Activated CD4-positive, alpha-beta T cell treated with anti-CD3 and anti-CD28 coated beads, Interleukin-2, amount 50 U/mL, for 48 hours (primary cell): Measurements from ENCODE around the gene POLRMT.
"Not testable (repeated sequence)": the region's sequence is repeated elsewhere in the genome, so short reads cannot be mapped to it uniquely, and the experiment has no call there.

Source experiments
- DNase-seq, 2 experiments: peaks; one replicate each; pipeline ENCODE4 v3.0.0-alpha.2; 2020

POLRMT gene

DNA sequence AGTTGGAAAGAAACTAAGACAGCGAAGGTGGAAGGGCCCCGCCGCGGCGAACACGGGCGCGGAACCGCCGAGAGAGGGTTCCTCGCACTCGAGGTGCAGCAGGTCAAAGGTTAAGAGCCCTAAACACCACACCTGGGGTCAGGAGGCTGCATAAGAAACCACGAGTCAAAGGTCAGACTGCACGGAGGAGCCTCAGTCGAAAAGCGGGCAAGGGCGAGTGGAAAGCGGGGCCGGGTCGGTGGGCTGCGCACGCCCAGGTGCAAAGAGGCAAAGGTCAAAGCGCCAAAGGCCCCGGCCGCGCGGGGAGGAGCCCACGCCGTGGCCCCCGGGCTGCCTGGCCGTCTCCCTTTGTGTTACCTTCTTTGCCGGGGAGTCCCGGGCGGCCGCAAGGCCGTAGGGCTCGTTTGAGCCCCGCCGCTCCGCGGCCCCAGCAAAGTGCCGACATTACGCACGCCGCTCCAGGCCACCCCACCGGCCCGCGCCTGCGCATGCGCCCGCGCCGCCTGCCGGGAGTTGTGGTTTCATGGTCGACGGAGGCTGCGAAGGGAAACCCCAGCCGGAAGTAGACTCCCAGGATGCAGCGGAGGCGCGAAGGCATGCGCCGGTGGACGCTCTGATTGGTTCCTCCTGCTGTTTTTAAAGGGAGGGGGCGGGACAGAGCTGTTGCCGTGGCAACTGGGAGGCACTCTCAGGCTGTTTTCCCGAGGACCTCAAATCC is at the start of gene POLRMT:
Gene POLRMT (minus strand): TSS at position 470 of the 718 bp plus-strand sequence. CDS start 25 bp downstream, at position 445.
- DNase-seq: peak; percentile 94 to 96

DNA sequence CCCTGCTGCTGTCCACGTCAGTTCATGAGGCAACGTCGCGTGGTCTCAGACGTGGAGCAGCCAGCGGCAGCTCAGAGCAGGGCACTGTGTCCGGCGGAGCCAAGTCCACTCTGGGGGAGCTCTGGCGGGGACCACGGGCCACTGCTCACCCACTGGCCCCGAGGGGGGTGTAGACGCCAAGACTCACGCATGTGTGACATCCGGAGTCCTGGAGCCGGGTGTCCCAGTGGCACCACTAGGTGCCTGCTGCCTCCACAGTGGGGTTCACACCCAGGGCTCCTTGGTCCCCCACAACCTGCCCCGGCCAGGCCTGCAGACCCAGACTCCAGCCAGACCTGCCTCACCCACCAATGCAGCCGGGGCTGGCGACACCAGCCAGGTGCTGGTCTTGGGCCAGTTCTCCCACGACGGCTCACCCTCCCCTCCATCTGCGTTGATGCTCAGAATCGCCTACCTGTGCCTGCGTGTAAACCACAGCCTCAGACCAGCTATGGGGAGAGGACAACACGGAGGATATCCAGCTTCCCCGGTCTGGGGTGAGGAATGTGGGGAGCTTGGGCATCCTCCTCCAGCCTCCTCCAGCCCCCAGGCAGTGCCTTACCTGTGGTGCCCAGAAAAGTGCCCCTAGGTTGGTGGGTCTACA is 49.5 kb upstream of the POLRMT start:
- no peak for DNase-seq

DNA sequence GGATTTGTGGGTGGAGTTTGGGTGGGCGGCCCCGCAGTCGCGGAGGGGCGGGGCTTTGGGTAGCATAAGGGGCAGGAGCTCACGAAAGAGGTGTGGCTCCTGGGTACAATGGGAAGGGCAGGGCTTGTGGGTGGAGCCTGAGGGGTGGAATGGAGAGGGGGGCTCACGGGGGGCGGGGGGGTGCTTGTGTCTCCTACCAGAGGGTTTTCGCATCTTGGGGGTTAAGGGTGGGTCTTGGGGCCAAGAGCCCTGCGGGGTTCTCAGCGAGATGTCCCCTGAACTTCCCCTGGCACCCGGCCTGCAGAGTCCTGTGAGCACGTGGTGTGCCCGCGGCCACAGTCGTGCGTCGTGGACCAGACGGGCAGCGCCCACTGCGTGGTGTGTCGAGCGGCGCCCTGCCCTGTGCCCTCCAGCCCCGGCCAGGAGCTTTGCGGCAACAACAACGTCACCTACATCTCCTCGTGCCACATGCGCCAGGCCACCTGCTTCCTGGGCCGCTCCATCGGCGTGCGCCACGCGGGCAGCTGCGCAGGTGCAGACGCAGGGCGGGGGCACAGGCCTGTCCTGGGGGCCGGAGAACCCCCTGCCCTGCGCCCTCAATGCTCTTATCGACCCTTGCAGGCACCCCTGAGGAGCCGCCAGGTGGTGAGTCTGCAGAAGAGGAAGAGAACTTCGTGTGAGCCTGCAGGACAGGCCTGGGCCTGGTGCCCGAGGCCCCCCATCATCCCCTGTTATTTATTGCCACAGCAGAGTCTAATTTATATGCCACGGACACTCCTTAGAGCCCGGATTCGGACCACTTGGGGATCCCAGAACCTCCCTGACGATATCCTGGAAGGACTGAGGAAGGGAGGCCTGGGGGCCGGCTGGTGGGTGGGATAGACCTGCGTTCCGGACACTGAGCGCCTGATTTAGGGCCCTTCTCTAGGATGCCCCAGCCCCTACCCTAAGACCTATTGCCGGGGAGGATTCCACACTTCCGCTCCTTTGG is 48.0 kb upstream of the POLRMT start:
- DNase-seq: peak in 1 of 2 experiments; percentile 19

DNA sequence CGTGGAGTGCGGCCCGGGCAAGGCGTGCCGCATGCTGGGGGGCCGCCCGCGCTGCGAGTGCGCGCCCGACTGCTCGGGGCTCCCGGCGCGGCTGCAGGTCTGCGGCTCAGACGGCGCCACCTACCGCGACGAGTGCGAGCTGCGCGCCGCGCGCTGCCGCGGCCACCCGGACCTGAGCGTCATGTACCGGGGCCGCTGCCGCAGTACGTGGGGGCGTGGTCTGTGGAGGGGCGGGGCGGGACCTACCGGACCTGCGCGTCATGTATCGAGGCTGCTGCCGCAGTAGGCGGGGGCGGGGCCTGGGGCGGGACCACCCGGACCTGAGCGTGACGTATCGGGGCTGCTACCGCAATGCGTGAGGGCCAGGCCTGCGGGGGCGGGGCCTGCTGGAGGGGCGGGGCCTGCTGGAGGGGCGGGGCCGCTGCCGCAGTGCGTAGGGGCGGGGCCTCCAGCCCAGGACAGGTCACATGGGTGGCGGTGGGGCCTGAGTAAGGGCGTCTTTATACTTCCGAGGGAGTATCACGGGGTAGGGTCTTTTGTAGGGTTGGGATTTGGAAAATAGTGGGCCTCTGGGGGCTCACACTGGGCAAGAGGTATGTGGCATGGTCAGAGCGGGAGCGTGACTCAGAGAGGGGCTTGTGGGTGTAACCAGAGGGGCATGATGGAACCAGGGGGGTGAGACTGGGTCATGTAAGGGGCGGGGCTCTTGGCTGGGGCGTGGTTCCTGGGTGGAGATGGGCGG is 47.1 kb upstream of the POLRMT start:
- peak; percentile 100 for DNase-seq

DNA sequence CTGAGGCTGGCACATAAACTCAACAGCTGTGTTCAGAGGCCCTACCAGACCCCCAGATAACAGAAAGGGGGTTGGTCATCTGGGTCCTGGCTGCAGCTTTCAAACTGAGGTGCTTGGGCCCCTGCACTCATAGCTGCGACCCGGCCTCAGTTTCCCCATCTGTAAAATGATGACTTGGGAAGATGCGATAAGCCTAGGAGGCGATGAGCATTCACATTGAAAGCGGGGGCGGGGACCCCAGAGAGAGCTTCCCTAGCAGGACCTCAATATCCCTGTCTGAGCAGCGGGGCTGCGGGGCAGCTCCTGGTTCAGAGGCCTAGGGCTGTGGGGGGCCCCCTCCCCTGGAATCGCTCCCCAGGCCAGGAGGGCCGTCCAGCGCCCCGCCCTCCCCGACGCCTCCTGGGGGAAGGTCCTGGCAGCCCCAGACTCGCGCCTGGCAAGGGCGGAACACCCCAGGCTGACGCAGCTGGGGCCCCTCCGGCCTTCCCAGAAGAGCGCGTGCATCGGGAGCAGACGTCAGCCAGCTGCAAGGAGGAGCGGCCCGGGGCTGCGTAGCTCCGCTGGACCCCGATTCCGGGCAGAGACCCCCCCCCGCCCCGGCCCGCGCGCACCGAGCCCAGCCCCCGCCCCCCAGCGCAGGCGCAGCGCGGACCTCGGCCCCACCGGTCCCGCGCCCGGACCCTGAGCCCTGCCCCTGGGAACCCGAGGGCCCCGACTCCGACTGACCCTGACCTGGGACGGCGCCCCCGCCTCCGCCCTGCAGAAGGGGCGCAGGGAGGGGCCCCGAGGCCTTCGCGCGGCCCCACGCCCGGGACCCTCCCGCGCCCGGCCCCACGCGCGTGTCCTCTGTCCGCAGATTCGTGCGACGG is 46.3 kb upstream of the POLRMT start:
- peak; percentile 48 to 60 for DNase-seq

DNA sequence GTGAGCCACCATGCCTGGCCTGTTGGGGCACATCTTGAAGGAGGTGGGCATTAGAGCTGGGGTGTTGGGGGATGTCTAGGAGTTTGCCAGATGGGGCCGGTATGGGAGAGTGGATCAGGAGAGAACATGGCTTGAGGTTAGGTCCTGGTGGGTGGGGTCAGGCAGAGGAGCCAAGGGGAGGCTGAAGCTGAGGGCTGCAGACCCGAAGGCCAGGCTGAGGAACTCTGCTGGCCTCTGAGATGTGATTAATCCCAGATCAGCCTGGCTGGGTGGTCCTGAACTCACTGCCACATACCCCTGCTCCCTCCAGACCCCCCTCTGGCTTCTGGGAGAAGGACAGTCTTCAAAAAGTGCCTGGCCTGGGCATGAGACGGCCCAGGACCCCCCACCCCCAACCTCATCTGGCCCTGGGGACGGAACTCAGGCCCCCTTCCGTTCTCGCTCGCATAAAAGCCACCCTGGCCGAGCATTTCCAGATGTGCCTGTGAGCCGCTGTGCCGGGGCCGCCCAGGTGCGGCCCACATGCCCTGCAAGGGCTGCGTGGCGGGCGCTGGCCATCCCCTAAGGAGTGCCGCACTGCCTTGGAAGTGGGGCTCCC is 45.6 kb upstream of the POLRMT start:
- no peak for DNase-seq

DNA sequence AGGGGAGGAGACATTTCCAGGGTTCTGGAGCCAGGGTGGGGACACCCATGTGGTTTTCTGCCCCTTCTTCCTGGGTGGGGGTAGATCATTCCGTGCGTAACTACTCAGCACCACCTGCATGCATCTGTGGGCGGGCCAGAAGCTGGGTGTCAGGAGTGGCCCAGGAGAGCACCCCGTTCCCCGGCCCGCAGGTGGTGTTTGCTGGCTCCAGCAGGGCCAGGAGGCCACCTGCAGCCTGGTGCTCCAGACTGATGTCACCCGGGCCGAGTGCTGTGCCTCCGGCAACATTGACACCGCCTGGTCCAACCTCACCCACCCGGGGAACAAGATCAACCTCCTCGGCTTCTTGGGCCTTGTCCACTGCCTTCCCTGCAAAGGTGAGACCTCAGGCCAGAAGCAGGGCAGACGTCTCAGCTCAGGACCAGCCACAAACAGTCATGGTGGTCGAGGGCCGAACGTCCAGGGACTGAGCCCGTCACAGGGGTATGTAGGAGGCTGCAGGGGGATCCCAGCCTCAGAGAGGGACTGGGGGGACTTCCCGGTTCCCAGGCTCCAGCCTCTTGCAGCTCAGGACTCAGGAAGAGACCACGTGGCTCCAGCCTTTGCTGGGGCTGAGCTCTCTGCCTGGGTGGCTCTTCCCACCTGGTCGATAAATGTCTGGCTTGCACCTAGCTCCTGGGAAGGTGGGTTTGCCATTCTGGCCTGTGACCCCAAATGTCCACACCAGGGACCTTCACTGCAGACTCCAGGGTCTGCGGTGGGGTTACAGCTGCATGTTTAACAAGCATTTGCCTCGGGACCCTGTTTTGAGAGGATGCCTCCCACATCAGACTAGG is 44.5 kb upstream of the POLRMT start:
- DNase-seq: no peak

DNA sequence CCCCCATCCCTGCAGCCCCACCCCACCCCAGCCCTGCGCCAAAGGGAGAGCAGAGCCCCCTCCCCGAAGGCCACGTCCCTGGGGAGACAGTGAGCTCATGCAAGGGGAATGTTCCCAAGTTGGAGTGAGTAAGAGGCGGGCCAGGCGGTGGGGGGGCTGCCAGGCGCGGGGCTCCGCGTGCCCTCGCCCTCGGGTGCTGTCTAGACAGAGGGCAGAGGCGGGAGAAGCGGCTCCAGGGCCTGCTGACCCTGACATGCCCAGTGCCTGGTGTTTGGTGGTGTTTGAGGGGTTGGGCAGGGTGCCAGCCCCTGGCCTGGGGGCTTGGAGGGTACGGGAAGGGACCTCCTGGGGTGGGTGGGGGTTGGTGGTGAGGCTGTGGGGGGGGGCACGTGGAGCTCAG is 43.9 kb upstream of the POLRMT start:
- DNase-seq: no peak

DNA sequence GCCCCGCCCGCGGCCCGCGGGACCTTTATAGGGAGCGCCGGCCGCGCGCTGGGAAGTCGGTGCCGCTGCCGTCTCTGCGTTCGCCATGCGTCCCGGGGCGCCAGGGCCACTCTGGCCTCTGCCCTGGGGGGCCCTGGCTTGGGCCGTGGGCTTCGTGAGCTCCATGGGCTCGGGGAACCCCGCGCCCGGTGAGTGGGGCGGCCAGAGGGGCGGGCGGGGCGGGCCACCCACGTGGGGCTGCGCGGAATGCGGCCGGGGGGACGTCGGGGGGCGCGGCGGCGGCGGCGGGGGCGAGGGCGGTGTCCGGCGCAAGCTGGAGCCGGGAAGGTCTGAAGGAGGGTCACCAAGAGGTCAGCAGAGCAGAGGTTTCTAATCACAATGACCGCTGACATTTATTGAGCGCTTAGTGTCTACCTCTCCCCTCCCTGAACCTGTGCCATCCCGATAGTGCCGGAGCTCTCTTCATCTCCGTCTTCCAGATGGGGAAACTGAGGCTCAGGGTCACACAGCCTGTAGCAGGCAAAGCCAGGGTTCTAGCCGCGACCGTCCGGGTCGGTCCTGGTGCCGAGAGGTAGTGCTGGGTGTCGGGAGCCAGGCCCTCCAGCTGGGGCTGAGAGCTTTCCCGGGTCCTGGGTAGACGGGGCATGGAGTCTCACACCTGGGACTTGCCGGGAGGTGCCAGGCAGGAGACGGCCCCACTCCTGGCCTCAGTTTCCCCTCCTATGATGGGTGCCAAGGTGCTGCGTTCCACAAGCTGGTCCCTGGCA is 43.2 kb upstream of the POLRMT start, which contains the start of gene FSTL3:
Gene FSTL3 (plus strand): TSS at position 54 of the 767 bp plus-strand sequence. CDS start 32 bp downstream, at position 86.
- no peak for DNase-seq

DNA sequence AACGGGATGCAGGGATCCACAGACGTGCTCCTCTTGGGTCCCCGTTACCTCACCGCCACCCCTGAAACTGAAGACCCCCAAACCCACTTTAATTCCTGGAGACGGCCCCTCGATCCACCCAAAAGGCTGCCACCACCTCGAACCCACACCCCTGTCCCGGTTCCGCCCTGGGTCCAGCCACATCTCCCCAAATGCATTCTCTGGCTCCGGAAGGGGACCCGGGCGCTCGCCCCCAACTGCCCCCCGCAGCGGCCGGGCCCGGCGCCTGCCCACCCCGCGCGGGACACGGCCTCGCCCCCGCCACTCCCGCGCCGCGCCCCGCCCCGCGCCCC is 42.6 kb upstream of the POLRMT start:
- DNase-seq: no peak

DNA sequence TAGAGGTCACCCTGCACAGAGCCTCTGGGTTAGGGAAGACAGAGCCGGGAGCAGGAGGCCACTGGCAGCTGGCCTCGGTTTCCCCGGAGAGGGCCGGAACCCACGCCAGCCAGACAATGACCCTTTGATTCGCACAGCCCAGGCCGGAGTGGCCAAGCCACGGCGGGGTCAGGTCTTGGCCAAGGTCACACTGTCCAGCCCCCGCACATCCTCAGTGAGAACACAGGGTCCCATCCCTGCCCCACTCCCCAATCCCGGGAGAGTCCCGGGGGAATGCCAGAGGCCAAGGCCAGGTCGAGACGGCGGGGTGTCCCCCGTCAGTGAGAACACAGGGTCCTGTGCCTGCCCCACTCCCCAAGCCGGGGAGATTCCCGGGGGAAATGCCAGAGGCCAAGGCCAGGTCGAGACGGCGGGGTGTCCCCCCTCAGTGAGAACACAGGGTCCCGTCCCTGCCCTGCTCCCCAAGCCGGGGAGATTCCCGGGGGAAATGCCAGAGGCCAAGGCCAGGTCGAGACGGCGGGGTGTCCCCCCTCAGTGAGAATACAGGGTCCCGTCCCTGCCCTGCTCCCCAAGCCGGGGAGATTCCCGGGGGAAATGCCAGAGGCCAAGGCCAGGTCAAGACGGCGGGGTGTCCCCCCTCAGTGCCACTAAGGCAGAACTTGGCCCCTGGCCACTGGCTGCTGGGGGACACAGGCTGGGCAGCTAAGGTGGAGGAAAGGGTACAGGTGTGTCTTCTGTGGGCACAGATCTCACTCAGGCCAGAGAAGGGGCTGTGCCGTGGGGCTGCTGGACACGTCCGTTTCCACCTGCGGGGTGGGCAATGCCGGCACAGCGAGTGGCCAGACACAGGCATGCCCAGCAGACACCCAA is 41.2 kb upstream of the POLRMT start:
- no peak for DNase-seq

DNA sequence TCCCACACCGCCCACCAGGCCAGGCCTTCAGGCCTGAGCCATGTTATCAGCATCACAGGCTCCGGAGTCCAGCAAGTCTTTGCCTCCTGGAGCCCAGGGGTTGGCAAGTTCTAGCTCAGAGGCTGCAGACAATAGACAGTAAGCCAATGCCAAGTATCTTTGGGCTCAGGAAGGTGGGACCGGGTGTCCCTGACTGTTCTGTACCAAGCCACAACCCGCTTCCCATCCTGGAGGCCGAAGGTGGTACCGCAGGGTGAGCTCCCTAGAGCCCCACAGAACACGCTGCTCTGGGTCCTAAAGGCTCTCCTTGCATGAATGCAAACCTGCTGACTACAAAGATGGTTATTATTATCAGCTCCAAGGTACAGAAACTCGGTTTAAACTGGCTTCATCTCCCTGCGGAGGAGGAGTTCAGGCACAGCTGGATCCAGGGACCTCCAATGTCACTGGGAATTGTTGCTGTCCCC is 37.3 kb upstream of the POLRMT start:
- DNase-seq: no peak

DNA sequence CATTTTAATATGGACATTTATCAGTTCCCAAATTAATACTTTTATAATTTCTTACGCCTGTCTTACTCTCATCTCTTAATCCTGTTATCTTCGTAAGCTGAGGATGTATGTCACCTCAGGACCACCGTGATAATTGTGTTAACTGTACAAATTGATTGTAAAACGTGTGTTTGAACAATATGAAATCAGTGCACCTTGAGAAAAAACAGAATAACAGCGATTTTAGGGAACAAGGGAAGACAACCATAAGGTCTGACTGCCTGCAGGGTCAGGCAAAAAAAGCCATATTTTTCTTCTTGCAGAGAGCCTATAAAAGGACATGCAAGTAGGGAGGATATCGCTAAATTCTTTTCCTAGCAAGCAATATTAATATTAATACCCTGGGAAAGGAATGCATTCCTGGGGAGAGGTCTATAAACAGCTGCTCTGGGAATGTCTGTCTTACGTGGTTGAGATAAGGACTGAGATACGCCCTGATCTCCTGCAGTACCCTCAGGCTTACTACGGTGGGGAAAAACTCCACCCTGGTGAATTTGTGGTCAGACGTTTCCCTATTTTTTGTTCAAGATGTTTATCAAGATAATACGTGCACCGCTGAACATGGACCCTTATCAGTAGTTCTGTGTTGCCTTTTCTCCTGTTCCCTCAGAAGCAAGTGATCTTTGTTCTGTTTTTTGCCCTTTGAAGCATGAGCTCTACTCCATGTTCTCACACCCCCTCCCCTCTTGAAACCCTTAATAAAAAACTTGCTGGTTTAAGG is 35.5 kb upstream of the POLRMT start:
- DNase-seq: not testable (repeated sequence)

DNA sequence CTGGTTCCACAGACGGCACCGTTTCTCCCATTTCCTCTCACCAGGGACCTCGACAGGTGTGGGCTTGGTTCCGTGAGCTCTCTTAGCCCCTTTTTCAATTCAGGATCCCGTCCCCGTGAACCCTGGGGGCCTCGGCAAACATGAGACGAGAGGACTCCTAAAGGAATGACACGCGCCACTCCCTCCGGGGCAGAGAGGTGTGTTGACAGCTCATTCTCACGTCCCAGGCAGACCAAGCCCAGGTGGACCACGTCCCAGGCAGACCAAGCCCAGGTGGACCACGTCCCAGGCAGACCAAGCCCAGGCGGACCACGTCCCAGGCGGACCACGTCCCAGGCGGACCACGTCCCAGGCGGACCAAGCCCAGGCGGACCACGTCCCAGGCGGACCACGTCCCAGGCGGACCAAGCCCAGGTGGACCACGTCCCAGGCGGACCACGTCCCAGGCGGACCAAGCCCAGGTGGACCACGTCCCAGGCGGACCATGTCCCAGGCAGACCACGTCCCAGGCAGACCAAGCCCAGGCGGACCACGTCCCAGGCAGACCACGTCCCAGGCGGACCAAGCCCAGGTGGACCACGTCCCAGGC is 33.7 kb upstream of the POLRMT start:
- DNase-seq: not testable (repeated sequence)

DNA sequence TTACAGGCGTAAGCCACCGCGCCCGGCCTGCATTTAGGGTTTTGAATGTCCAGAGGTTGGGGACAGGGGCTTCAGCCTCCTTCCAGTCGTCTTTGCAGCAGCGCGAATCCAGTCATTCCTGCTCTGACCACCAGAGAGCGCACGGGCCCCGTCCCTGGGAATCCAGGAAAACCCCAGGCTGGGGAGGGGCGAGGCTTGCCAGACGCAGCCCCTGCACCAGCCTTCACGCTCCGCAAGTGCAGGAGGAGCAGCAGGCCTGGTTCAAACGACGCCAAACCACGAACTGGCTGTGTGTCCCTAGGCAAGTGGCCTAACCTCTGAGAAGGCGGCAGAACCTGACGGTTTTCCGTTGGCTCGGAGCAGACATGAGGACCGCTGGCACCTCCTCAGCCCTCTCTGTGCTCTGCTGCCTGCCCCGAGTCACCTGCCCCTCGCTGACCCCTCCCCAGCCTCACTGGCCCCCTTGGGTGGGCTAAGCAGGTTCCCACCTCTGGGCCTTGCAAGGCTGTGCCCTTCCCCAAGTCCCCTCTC is 31.6 kb upstream of the POLRMT start:
- DNase-seq: peak; percentile 89 to 92

DNA sequence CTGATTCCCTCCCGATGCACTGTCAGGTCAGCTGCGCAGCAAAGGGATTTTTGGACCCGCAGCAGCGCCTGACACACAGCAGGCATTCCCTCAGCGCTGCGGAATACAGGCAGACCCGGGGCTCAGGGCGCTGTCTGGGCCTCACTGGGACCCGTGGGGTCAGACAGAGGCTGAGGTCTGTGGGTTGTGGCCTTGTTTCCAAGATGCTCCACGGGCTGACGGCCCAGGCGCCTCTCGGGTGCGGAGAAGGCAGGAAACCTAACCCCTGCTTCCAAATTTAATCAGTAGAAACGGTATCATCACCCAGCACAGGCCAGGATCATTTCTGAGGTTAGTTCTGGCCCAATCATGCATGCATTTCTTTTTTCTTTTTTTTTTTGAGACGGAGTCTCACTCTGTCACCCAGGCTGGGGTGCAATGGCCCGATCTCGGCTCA is 30.4 kb upstream of the POLRMT start:
- DNase-seq: peak; percentile 23 to 32
